Glomerular endothelial cell (primary cell): ENCODE measurements around the gene CAPS. TPM values are rescaled to one million over a fixed set of nuclear protein-coding genes. Genes with fewer than 3 reads are reported as not detected.

Experiments used
- DNase-seq: peaks from one replicate; pipeline ENCODE4 v3.0.0-alpha.2; 2011; ENCODE audit warnings: low read depth, low spot score; ENCODE audit errors: extremely low read depth
- total RNA-seq: library from RNA; depleted of rRNA; stranded (reverse); fragments of >200 nt; gene quantifications from 2 replicates; pipeline ENCODE4 v1.2.3, GENCODE V29; 2015

Gene CAPS
- total RNA-seq, 1 donor from 2014 or later = 8.4 TPM

DNA sequence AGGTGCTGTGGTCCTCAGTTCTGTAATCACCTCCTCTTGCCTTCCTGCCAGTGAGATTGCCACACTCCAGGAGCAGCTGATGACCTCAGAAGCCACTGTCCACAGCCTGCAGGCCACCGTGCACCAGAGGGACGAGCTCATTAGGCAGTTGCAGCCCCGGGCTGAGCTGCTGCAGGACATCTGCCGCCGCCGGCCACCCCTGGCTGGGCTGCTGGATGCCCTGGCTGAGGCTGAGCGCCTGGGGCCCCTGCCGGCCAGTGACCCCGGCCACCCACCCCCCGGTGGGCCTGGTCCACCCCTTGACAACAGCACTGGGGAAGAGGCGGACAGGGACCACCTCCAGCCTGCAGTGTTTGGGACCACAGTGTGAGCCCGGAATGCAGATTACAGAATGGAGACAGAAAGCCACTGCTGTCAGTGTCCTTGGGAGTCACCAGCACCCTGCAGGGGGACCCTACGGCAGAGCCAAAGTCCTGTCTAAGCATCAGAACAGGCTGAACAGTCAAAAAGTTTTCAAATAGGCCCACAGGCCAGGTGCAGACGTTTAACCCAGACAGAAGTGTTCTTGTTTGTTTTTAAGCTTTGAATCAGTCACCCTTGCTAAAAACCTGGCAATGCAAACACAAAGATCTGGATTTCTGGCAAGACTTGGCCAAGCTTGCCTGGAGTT lies 5.1 kb upstream of the CAPS start:
- DNase-seq = no peak

DNA sequence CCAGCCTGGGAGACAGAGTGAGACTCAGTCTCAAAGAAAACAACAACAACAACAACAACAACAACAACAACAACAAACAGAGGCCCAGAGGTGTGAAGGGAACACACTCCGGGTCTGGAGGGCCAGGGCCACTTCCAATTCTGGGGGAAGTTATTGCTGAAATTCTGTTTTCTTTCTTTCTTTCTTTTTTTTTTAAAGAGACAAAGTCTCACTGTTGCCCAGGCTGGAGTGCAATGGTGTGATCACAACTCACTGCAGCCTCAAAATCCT lies 3.5 kb upstream of the CAPS start:
- no peak for DNase-seq

DNA sequence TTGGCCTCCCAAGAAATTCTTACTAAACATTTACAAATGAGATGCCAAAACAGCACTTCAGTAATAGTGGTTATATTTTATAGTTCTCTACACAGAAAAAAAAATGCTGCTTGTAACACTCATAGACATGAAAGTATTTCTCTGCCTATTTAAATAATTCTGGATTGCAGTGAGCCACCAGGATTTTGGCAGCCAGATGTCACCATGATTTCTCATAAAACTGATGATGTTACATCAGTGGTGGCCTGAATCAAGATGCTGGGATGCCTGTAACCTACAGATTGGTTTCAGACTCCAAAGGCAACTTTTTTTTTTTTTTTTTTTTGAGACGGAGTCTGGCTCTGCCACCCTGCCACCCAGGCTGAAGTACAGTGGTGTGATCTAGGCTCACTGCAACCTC lies 2.7 kb upstream of the CAPS start:
- no peak for DNase-seq

DNA sequence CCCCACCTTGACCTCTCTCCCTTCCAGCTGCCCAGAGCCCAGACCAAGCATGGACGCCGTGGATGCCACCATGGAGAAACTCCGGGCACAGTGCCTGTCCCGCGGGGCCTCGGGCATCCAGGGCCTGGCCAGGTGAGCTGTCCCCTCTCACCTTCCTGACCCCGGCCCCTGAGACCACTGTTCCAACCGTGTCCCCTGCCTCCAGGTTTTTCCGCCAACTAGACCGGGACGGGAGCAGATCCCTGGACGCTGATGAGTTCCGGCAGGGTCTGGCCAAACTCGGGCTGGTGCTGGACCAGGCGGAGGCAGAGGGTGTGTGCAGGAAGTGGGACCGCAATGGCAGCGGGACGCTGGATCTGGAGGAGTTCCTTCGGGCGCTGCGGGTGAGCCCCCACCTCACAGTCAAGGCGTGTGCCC lies 312 bp downstream of the CAPS start:
- DNase-seq = no peak

- DNase-seq = no peak
Observed at GRCh38 chr19:5914946-5915781, 1.1 kb downstream of the CAPS start.

GRCh38 chr19:5915782-5916165 lies 1.7 kb downstream of the CAPS start:
- DNase-seq = no peak

DNA sequence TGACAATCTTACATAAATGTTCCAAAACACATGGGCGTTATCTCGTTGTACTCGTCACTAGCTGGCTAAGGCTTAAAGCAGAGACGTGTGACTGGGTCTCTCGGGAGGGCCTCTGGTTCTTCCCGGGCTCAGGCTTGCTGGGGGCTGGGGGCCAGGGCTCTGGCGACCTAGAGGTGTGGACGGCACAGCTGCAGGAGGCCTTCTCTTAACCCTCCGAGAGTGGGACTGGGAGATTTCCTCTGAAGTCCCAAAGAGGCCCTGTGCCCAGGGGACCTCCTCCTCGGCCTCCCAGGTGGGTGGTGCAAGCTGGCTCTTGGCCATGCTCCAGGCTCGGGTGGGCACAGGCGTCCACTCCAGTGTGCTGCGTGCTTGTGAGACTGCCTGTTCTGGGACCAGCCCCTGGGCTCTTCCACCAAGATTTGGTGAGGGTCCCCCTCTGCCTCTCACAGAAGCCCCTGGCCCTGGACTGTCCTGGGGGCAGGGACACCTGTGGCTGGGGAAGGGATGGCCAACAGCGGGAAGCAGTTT lies 2.2 kb downstream of the CAPS start:
- DNase-seq = no peak

DNA sequence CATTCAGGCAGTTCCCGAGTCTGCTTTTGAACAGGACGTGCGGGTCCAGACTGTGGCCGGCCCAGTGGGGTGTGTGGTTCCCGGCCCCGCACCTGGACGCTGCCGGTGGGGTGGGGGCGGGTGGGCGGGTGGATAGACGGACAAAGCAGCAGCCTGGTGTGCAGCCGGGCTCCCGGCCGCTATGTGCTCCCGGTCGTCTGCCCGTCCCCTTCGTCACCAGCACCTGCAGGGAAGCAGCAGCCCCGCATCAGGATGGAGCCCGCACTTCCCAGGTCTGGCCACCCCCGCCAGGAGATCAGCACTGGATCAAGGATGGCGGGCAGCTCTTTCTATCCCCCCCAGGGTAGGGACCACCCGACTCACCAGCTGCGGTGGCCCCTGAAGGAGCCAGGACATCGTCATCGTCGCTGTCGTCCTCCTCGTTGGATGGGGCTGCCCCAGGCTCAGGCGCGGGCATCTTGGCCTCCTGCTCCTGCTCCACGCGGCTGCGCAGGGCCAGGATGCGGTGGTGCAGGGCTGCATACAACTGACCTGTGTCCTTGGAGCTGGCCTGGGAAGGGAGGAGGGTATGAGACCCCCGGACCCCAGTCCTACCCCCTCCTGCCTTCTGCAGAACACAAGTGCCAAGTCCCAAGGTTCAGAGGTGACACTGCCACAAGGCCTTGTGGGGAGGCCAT lies 3.5 kb downstream of the CAPS start:
- no peak for DNase-seq

DNA sequence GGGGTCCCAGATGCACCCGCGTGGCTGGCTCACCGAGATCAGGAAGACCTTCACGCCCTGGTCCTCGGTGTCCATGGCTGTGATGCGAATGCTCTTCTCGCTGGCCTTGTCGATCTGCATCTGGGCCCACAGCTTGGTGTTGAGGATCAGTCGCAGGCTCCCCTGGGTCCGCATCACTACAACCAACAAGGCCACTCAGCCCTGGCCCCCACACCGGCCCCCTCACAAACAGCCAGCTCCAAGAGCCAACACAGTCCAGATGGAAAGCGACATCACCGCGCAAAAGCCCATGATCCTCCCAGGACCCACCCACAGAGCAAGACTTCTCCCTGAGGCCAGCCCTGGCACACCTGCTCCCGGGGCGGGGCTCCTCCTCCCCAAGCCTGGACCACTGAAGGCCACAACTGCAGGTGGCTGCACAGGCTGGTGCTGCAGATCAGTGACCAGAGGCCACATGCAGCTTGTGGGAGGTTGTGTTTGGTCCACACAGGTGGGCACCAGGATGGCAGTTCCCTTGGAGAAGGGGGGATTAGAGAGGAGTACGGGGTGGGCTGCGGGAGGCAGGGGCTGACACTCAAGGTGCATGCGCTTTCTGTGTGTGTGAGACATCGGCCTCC lies 4.5 kb downstream of the CAPS start:
- no peak for DNase-seq

DNA sequence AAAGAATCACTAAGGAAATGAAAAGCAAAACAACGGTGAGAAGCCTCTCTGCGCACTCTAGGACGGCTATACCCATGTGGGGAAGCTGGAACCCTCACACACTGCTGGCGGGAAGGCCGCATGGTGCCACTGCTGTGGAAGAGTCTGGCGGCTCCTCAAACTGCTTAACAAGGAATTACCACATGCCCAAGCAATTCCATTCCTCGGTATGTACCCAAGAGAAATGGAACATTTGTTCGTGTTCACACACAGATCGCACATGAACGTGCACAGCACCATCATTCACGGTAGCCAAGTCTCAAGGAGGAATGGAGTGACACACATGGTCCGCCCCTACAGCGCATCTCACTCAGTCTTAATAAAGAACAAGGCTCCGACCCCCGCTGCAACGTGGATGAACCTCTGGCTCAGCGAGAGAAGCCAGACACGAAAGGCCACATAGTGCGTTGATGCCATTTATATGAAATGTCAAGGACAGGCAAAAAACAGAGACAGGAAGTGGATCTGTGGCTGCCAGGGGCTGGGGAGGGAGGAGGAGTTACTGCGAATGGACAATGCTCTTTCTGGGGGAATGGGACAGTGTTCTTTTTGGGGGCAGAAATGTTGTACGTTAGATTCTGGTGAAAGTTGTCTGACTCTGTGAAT lies 7.6 kb downstream of the CAPS start:
- no peak for DNase-seq

DNA sequence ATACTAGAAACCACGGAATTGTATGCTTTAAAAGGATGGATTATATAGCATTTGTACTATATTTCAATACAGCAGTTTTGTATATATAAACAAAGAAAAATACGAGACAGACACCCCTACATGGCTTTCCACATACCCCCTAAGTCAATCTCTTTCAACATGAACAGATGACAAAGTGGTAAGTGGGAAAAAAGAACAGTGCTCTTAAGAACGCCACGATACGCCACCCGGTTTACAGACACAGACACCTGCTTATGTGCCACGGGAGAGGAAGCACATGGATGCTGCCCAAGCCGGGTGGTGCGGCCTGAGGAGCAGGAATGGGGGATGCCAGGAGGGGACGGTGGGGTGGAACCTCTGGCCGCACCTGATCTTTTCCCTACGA lies 8.1 kb downstream of the CAPS start:
- no peak for DNase-seq

- DNase-seq = no peak
Observed at GRCh38 chr19:5923356-5923755, 9.3 kb downstream of the CAPS start.

DNA sequence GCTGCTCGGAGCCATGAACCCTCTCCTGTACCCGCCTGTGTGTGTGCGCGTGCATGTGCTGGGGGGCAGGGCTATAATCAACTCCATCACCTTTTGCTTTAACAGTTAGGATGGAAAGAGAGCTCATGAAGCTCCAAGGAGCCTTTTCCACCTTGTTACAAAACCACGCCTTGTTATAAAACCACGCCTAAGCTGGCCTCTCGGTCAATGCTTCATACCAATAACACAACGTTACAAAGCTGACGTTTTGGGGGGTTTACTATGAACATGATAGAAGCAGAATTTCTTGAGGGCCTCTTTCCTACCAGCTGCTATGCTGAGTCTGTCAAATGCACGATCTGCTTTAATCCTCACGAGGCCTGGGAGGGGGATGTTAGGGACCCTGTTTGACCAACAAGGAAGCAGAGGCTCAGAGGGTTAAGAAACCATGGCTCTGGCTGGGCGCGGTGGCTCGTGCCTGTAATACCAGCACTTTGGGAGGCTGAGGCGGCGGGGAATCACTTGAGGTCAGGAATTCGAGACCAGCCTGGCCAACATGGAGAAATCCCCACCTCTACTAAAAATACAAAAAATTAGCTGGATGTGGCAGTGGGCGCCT lies 11.9 kb downstream of the CAPS start:
- no peak for DNase-seq

- DNase-seq = no peak
Observed at GRCh38 chr19:5926641-5927440, 12.8 kb downstream of the CAPS start.

- DNase-seq = no peak
Observed at GRCh38 chr19:5927441-5927821, 13.4 kb downstream of the CAPS start.

DNA sequence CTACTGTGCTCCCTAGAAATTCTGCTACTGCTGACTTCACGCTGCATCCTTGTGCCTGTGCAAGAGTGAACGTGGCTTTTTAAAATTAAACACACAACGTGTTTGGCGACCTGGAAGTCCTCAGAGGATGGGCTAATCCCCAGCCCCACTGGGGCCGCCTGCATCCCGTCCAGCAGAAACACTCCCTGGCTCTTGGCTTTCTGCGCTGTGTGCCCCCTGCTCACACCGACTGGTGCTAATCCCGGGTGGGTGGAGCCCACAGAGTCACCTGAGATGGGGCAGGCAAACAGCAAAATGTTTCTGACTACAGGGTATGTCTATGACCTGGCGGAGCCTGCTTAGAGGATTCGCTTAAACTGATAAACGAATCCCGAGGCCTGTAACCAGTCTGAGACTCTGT lies 15.1 kb downstream of the CAPS start:
- DNase-seq = no peak

- no peak for DNase-seq
Observed at GRCh38 chr19:5929625-5930024, 15.6 kb downstream of the CAPS start.

- DNase-seq = no peak
Observed at GRCh38 chr19:5931251-5931650, 17.2 kb downstream of the CAPS start.

GRCh38 chr19:5932146-5932545 lies 18.1 kb downstream of the CAPS start:
- no peak for DNase-seq
